Central memory CD8-positive, alpha-beta T cell (primary cell): ENCODE results near the gene CELSR2.

Experiments used
- ATAC-seq: fragments of 150-1000 bp; cut with Tn5 transposase; replicated peaks from 2 replicates; pipeline ENCODE4 v1.10.0; 2022; ENCODE audit warnings: mild to moderate bottlenecking, moderate FRiP score, moderate number of reproducible peaks; ENCODE audit not compliant: poor library complexity, severe bottlenecking; ENCODE audit errors: extremely low read depth
- DNase-seq, 2 donors: peaks; one replicate each; pipeline ENCODE4 v3.0.0; 2021; ENCODE audit warnings: low spot score in 2 of 2
- H3K27ac Mint-ChIP-seq: one replicate; pipeline ENCODE4 v1.8.0; 2022; ENCODE audit warnings: low read depth, mild to moderate bottlenecking, moderate library complexity, mixed read lengths
- H3K27me3 Mint-ChIP-seq: one replicate; pipeline ENCODE4 v1.8.0; 2022; ENCODE audit warnings: mixed read lengths
- H3K36me3 Mint-ChIP-seq: one replicate; pipeline ENCODE4 v1.8.0; 2022; ENCODE audit warnings: mild to moderate bottlenecking, moderate library complexity, mixed read lengths; ENCODE audit not compliant: insufficient read depth
- H3K4me1 Mint-ChIP-seq: one replicate; pipeline ENCODE4 v1.8.0; 2022; ENCODE audit warnings: mixed read lengths
- H3K4me3 Mint-ChIP-seq: one replicate; pipeline ENCODE4 v1.8.0; 2022; ENCODE audit warnings: mild to moderate bottlenecking, moderate library complexity, mixed read lengths
- H3K9me3 Mint-ChIP-seq: one replicate; pipeline ENCODE4 v1.8.0; 2022; ENCODE audit warnings: mixed read lengths

CELSR2 gene

GRCh38 chr1:109265741-109266330, 16.5 kb downstream of the CELSR2 start:
- ATAC-seq: no peak
- H3K4me1 Mint-ChIP-seq: no peaks in the 10 kb centered on the region
- no peaks in the 10 kb centered on the region for H3K27me3 Mint-ChIP-seq
- no peak overlapping the region for H3K27ac Mint-ChIP-seq
- DNase-seq: no peak
- no peaks in the 10 kb centered on the region for H3K9me3 Mint-ChIP-seq
- peaks cover 5% of the 10 kb centered on the region for H3K36me3 Mint-ChIP-seq
- no peak overlapping the region for H3K4me3 Mint-ChIP-seq

GRCh38 chr1:109266965-109267364, 17.6 kb downstream of the CELSR2 start:
- Mint-ChIP-seq H3K4me1 (no peaks in the 10 kb centered on the region), H3K4me3 (no peak overlapping the region), H3K36me3 (peaks cover 5% of the 10 kb centered on the region), H3K9me3 (no peaks in the 10 kb centered on the region), H3K27ac (no peak overlapping the region), H3K27me3 (no peaks in the 10 kb centered on the region)
- no peak for DNase-seq
- no peak for ATAC-seq

- ATAC-seq: no peak
- peaks cover 5% of the 10 kb centered on the region for H3K36me3 Mint-ChIP-seq
Measured at GRCh38 chr1:109267743-109268300, 18.5 kb downstream of the CELSR2 start.

GRCh38 chr1:109268431-109269211, 19.3 kb downstream of the CELSR2 start:
- DNase-seq: no peak
- Mint-ChIP-seq H3K36me3 (peaks cover 2% of the 10 kb centered on the region), H3K9me3 (no peaks in the 10 kb centered on the region), H3K4me3 (no peak overlapping the region), H3K27me3 (no peaks in the 10 kb centered on the region), H3K4me1 (no peaks in the 10 kb centered on the region), H3K27ac (peak overlapping the region; percentile 71)
- ATAC-seq: no peak

More at GRCh38 chr1:109267743-109268300, 18.5 kb downstream of the CELSR2 start:
- DNase-seq: no peak
- H3K4me3 Mint-ChIP-seq: no peak overlapping the region
- no peaks in the 10 kb centered on the region for H3K9me3 Mint-ChIP-seq
- no peaks in the 10 kb centered on the region for H3K27me3 Mint-ChIP-seq
- H3K4me1 Mint-ChIP-seq: no peaks in the 10 kb centered on the region
- H3K27ac Mint-ChIP-seq: peak overlapping the region; percentile 71

- no peaks in the 10 kb centered on the region for H3K9me3 Mint-ChIP-seq
- peaks cover 2% of the 10 kb centered on the region for H3K36me3 Mint-ChIP-seq
- H3K27me3 Mint-ChIP-seq: no peaks in the 10 kb centered on the region
- H3K27ac Mint-ChIP-seq: no peak overlapping the region
- DNase-seq (no peak), ATAC-seq (no peak)
- no peaks in the 10 kb centered on the region for H3K4me1 Mint-ChIP-seq
- H3K4me3 Mint-ChIP-seq: no peak overlapping the region
Measured at GRCh38 chr1:109269212-109269980, 20.1 kb downstream of the CELSR2 start.

GRCh38 chr1:109269981-109270622, 20.8 kb downstream of the CELSR2 start:
- DNase-seq (no peak), ATAC-seq (no peak)
- Mint-ChIP-seq H3K9me3 (no peaks in the 10 kb centered on the region), H3K4me1 (no peaks in the 10 kb centered on the region), H3K27ac (no peak overlapping the region), H3K27me3 (no peaks in the 10 kb centered on the region), H3K36me3 (peaks cover 2% of the 10 kb centered on the region), H3K4me3 (no peak overlapping the region)

GRCh38 chr1:109270623-109271317, 21.4 kb downstream of the CELSR2 start:
- peak overlapping the region; percentile 42 for H3K27ac Mint-ChIP-seq
- H3K27me3 Mint-ChIP-seq: no peaks in the 10 kb centered on the region
- DNase-seq (no peak), ATAC-seq (no peak)
- no peaks in the 10 kb centered on the region for H3K4me1 Mint-ChIP-seq
- H3K9me3 Mint-ChIP-seq: no peaks in the 10 kb centered on the region
- peaks cover 2% of the 10 kb centered on the region for H3K36me3 Mint-ChIP-seq
- H3K4me3 Mint-ChIP-seq: no peak overlapping the region

- H3K27me3 Mint-ChIP-seq: no peaks in the 10 kb centered on the region
- H3K9me3 Mint-ChIP-seq: no peaks in the 10 kb centered on the region
- no peak for DNase-seq
- no peak overlapping the region for H3K4me3 Mint-ChIP-seq
- no peaks in the 10 kb centered on the region for H3K4me1 Mint-ChIP-seq
- ATAC-seq: no peak
- H3K36me3 Mint-ChIP-seq: peaks cover 2% of the 10 kb centered on the region
- peak overlapping the region; percentile 42 for H3K27ac Mint-ChIP-seq
Measured at GRCh38 chr1:109271458-109271857, 22.1 kb downstream of the CELSR2 start.

- Mint-ChIP-seq H3K27ac (peak overlapping the region; percentile 42), H3K4me3 (no peak overlapping the region), H3K36me3 (peaks cover 2% of the 10 kb centered on the region), H3K4me1 (peaks cover 3% of the 10 kb centered on the region), H3K9me3 (no peaks in the 10 kb centered on the region), H3K27me3 (no peaks in the 10 kb centered on the region)
- DNase-seq: no peak
- no peak for ATAC-seq
Measured at GRCh38 chr1:109272021-109272799, 22.9 kb downstream of the CELSR2 start.

- Mint-ChIP-seq H3K27me3 (no peaks in the 10 kb centered on the region), H3K27ac (no peak overlapping the region), H3K4me3 (no peak overlapping the region), H3K9me3 (no peaks in the 10 kb centered on the region), H3K36me3 (peaks cover 2% of the 10 kb centered on the region), H3K4me1 (peaks cover 5% of the 10 kb centered on the region)
- no peak for DNase-seq
- no peak for ATAC-seq
Measured at GRCh38 chr1:109272831-109273547, 23.6 kb downstream of the CELSR2 start.
